SK-N-SH (cell line): ENCODE data around the gene SNX9. TPM values are rescaled to one million over a fixed set of nuclear protein-coding genes. Genes with fewer than 3 reads are reported as not detected.

Source experiments
- CTCF ChIA-PET: fragments of 300-600, 350-600 bp; formaldehyde crosslinking; extraction: SDS; loops from one replicate; lab custom pipeline; 2021; lab: Yijun Ruan, JAX
- POLR2A ChIA-PET: fragments of 350-600 bp; sonication (Branson Sonifier 250); formaldehyde crosslinking; extraction: SDS; loops from one replicate; lab custom pipeline; 2020; ENCODE audit warnings: antibody characterized with exemption, inconsistent platforms; lab: Yijun Ruan, JAX
- DNase-seq: peaks from one replicate; pipeline ENCODE4 v3.0.0; 2012
- H2AFZ ChIP-seq: fragments of 200-600 bp; sonication (generic); 2 replicates; pipeline ENCODE4 v1.8.1; 2016; ENCODE audit warnings: antibody characterized with exemption, mild to moderate bottlenecking, low read depth
- H3F3A ChIP-seq: fragments of 200-600 bp; sonication (generic); replicated peaks from 2 replicates; pipeline ENCODE3; 2016; ENCODE audit warnings: antibody characterized with exemption, mild to moderate bottlenecking; ENCODE audit not compliant: insufficient read depth
- H3K27ac ChIP-seq, 2 experiments: fragments of 200-500 bp in 1 of 2; fragments of 200-600 bp in 1 of 2; sonication (Bioruptor generic) in 1 of 2; sonication (generic), shearing (Covaris generic) in 1 of 2; 2 replicates each; pipeline versions ENCODE4 v1.5.1 to v1.6.1; 2014 to 2016; ENCODE audit warnings: low read depth in 2 of 2, inconsistent platforms in 1 of 2, low read length in 1 of 2, mild to moderate bottlenecking in 1 of 2, mixed read lengths in 1 of 2
- H3K27me3 ChIP-seq: fragments of 200-600 bp; sonication (generic), shearing (Covaris generic); 2 replicates; pipeline ENCODE4 v1.6.1; 2016; ENCODE audit warnings: mixed run types; ENCODE audit not compliant: insufficient read depth
- H3K36me3 ChIP-seq, 2 experiments: fragments of 200-500 bp in 1 of 2; fragments of 200-600 bp in 1 of 2; sonication (Bioruptor generic) in 1 of 2; sonication (generic) in 1 of 2; replicated peaks in 1 of 2; 2 replicates each; pipeline versions ENCODE3 to v1.5.1; 2014 to 2016; ENCODE audit warnings: low read length in 1 of 2, mild to moderate bottlenecking in 1 of 2; ENCODE audit not compliant: insufficient read depth in 2 of 2, control insufficient read depth in 1 of 2
- H3K4me1 ChIP-seq, 2 experiments: fragments of 200-500 bp in 1 of 2; fragments of 200-600 bp in 1 of 2; sonication (Bioruptor generic) in 1 of 2; sonication (generic), shearing (Covaris generic) in 1 of 2; 2 replicates each; pipeline versions ENCODE4 v1.5.1 to v1.6.1; 2014 to 2016; ENCODE audit warnings: low read depth in 1 of 2, low read length in 1 of 2, mixed run types in 1 of 2; ENCODE audit not compliant: insufficient read depth in 2 of 2, control insufficient read depth in 1 of 2
- H3K4me2 ChIP-seq: fragments of 200-600 bp; sonication (generic), shearing (Covaris generic); 2 replicates; pipeline ENCODE4 v1.6.1; 2017; ENCODE audit warnings: mixed run types
- H3K4me3 ChIP-seq, 2 experiments: fragments of 200-500 bp in 1 of 2; fragments of 200-600 bp in 1 of 2; sonication (Bioruptor generic) in 1 of 2; sonication (generic), shearing (Covaris generic) in 1 of 2; 2 replicates each; pipeline versions ENCODE4 v1.5.1 to v1.8.1; 2014 to 2016; ENCODE audit warnings: low read depth in 2 of 2, inconsistent platforms in 1 of 2, low read length in 1 of 2, mild to moderate bottlenecking in 1 of 2, mixed read lengths in 1 of 2, moderate library complexity in 1 of 2
- H3K79me2 ChIP-seq: fragments of 200-600 bp; sonication (generic); 2 replicates; pipeline ENCODE4 v1.8.1; 2017; ENCODE audit warnings: mild to moderate bottlenecking; ENCODE audit not compliant: insufficient read depth
- H3K9ac ChIP-seq: fragments of 200-600 bp; sonication (generic); 2 replicates; pipeline ENCODE4 v1.6.1; 2017; ENCODE audit warnings: mixed run types
- H3K9me2 ChIP-seq: fragments of 200-600 bp; sonication (generic); 2 replicates; pipeline ENCODE4 v1.6.1; 2017; ENCODE audit warnings: mixed run types
- H3K9me3 ChIP-seq: fragments of 200-600 bp; sonication (generic); 2 replicates; pipeline ENCODE4 v1.6.1; 2017; ENCODE audit warnings: mixed run types, mild to moderate bottlenecking, moderate library complexity
- H4K20me1 ChIP-seq: fragments of 200-600 bp; sonication (generic); 2 replicates; pipeline ENCODE4 v1.6.1; 2017; ENCODE audit warnings: mild to moderate bottlenecking, mixed run types; ENCODE audit not compliant: insufficient read depth
- EZH2phosphoT487 ChIP-seq: fragments of 200-600 bp; sonication (generic); IDR thresholded peaks from 2 replicates; pipeline ENCODE4 v1.6.1; 2017; ENCODE audit warnings: low read depth, mixed run types, mild to moderate bottlenecking, antibody characterized with exemption, moderate library complexity, borderline replicate concordance
- JUND ChIP-seq: IDR thresholded peaks from 2 replicates; pipeline ENCODE4 v1.4.0; 2012
- MAX ChIP-seq: IDR thresholded peaks from 2 replicates; pipeline ENCODE4 v1.4.0; 2012; ENCODE audit warnings: low read depth
- POLR2AphosphoS5 ChIP-seq: IDR thresholded peaks from 2 replicates; pipeline ENCODE4 v1.6.1; 2012; ENCODE audit warnings: low read depth, low read length
- RFX5 ChIP-seq: IDR thresholded peaks from 2 replicates; pipeline ENCODE4 v1.6.1; 2012; ENCODE audit warnings: mild to moderate bottlenecking, improper control_type of control experiment, low read length
- TAF1 ChIP-seq: IDR thresholded peaks from 2 replicates; pipeline ENCODE4 v1.6.1; 2012; ENCODE audit warnings: low read depth, mild to moderate bottlenecking, low read length, moderate library complexity, borderline replicate concordance
- TCF12 ChIP-seq: IDR thresholded peaks from 2 replicates; pipeline ENCODE4 v1.4.0; 2012
- ZBTB33 ChIP-seq: IDR thresholded peaks from 2 replicates; pipeline ENCODE4 v1.4.0; 2012; ENCODE audit warnings: low read depth, borderline replicate concordance
- WGBS: methylation state at CpG from one replicate; pipeline ENCODE4 v1.1.6; 2017; ENCODE audit warnings: low lambda C conversion rate; 5-methylcytosine and 5-hydroxymethylcytosine counted together
- polyA plus RNA-seq, 3 experiments: library from polyadenylated mRNA; depleted of rRNA; stranded (reverse); fragments of >200 nt; gene quantifications; 2 replicates each; pipeline ENCODE4 v1.2.3, GENCODE V29; 2012

Gene SNX9
- polyA plus RNA-seq, 1 of the 3 experiments (the other 2 are of a cell fraction): 31.6 TPM

- H3K4me1 ChIP-seq: peaks cover 25 to 38% of the 10 kb centered on the region in 2 experiments
- no peak for DNase-seq
- no peaks in the 10 kb centered on the region for H3K27me3 ChIP-seq
- H3K9ac ChIP-seq: no peak overlapping the region
- 63% methylated on average over 9 of the region's 13 CpGs for WGBS
- no peak for TF ChIP-seq POLR2AphosphoS5
- no peak for TF ChIP-seq ZBTB33
- no peak for TF ChIP-seq TAF1
- H3K9me2 ChIP-seq: no peaks in the 10 kb centered on the region
- peaks cover 87% of the 10 kb centered on the region for H3K79me2 ChIP-seq
- H3K4me2 ChIP-seq: peak overlapping the region; percentile 89
- peaks cover 7% of the 10 kb centered on the region for H4K20me1 ChIP-seq
- peaks cover 27% of the 10 kb centered on the region for H3F3A ChIP-seq
- CTCF ChIA-PET: interaction anchor here (2.2 kb wide), 1 partner anchor 87 kb away, joined by 9 read pairs; no protein-coding TSS in a partner anchor
- POLR2A ChIA-PET: no interaction called here
- H3K9me3 ChIP-seq: no peaks in the 10 kb centered on the region
- no peak overlapping the region; a peak in 1 of 4 replicates for H3K4me3 ChIP-seq
- no peak overlapping the region for H2AFZ ChIP-seq
- H3K27ac ChIP-seq: no peak overlapping the region
- peaks cover 0 to 12% of the 10 kb centered on the region in 2 experiments for H3K36me3 ChIP-seq
These were observed 162.5 kb downstream of the SNX9 start for GRCh38 chr6:157985378-157986155.

- Histone ChIP-seq H3K4me1 (peaks cover 27 to 46% of the 10 kb centered on the region in 2 experiments), H3K9ac (no peak overlapping the region), H3K79me2 (peaks cover 100% of the 10 kb centered on the region), H3K27ac (peak overlapping the region in 1 of 2 experiments; percentile 38; a peak in 2 of 4 replicates), H3K9me3 (no peaks in the 10 kb centered on the region), H4K20me1 (peaks cover 11% of the 10 kb centered on the region), H3K36me3 (peaks cover 0 to 18% of the 10 kb centered on the region in 2 experiments), H3F3A (peaks cover 20% of the 10 kb centered on the region), H3K4me3 (no peak overlapping the region), H3K9me2 (no peaks in the 10 kb centered on the region), H2AFZ (no peak overlapping the region), H3K4me2 (no peak overlapping the region), H3K27me3 (no peaks in the 10 kb centered on the region)
- WGBS: 97% methylated on average over 13 of the region's 20 CpGs
- CTCF ChIA-PET: interaction anchor here (1.0 to 1.1 kb wide), 2 partner anchors 85 to 232 kb away, joined by 3 read pairs; no protein-coding TSS in a partner anchor
- TF ChIP-seq MAX (no peak), TCF12 (no peak), EZH2phosphoT487 (no peak), RFX5 (no peak), JUND (no peak), ZBTB33 (no peak)
- POLR2A ChIA-PET: no interaction called here
- no peak for DNase-seq
These were observed 165.0 kb downstream of the SNX9 start for GRCh38 chr6:157987788-157988699.
